Fibroblast of pulmonary artery (primary cell): ENCODE data around the gene GDF10.

Experiments
- DNase-seq: peaks from one replicate; pipeline ENCODE4 v3.0.0-alpha.2; 2010; ENCODE audit warnings: low read depth
- H3K4me3 ChIP-seq: replicated peaks from 2 replicates; pipeline ENCODE4 v1.5.1; 2011; ENCODE audit warnings: low read depth, mild to moderate bottlenecking, control low read depth, low read length, moderate library complexity
- TF ChIP-seq, protein P1 (sequence below): IDR thresholded peaks from 2 replicates; pipeline ENCODE4 v1.5.1; 2011; ENCODE audit warnings: mild to moderate bottlenecking, control low read depth, low read length, inconsistent platforms; ENCODE audit errors: missing control alignments

GDF10 gene

GRCh38 chr10:47331491-47331890, 31.5 kb downstream of the GDF10 start:
- TF ChIP-seq, protein P1, sequence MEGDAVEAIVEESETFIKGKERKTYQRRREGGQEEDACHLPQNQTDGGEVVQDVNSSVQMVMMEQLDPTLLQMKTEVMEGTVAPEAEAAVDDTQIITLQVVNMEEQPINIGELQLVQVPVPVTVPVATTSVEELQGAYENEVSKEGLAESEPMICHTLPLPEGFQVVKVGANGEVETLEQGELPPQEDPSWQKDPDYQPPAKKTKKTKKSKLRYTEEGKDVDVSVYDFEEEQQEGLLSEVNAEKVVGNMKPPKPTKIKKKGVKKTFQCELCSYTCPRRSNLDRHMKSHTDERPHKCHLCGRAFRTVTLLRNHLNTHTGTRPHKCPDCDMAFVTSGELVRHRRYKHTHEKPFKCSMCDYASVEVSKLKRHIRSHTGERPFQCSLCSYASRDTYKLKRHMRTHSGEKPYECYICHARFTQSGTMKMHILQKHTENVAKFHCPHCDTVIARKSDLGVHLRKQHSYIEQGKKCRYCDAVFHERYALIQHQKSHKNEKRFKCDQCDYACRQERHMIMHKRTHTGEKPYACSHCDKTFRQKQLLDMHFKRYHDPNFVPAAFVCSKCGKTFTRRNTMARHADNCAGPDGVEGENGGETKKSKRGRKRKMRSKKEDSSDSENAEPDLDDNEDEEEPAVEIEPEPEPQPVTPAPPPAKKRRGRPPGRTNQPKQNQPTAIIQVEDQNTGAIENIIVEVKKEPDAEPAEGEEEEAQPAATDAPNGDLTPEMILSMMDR, result no peak
- no peak for DNase-seq
- H3K4me3 ChIP-seq, result no peak overlapping the region

DNA sequence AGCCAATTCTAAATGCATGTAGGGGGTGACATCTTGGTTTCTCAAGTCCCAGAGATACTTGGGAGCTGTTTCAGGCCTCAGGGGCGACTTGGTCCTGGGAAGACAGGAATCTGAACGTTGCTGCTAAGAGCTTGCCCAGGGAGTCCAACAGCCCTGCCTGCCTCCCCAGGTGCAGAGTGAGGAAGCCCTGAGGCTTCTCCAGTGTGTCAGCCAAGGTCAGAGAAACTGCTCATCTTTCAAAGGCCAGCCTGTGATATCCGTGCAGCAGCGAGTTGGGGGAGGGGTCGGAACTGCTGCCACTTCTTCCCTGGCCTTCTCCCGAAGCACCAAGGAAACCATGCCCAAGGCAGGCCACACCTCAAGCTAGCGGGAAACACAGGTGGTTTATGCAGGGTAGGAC, 32.0 kb downstream of the GDF10 start:
- no peak for DNase-seq
- TF ChIP-seq, protein P1, result no peak
- H3K4me3 ChIP-seq, result no peak overlapping the region

- no peak for DNase-seq
- TF ChIP-seq, protein P1, result no peak
- no peak overlapping the region for H3K4me3 ChIP-seq
Observed at GRCh38 chr10:47332371-47332770, 32.4 kb downstream of the GDF10 start.

GRCh38 chr10:47332946-47333345, 32.9 kb downstream of the GDF10 start:
- TF ChIP-seq, protein P1, result no peak
- DNase-seq, result no peak
- H3K4me3 ChIP-seq, result no peak overlapping the region

DNA sequence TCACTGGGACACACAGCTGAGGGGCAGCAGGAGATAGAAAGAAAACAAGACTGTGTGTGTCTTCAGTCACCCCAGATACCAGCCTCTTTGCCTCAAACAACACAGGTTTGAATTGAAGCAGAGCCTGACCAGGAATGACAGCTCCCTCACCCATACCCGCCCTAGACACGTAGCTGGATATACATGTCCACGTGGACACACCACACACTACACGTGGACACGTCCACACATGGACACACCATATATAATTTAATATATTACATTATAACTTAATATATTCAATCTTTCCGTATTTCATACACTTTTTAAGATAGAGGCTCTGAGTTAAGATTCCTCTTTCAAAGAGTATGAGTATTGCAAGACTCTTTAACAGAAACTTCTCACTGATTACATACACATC, 33.5 kb downstream of the GDF10 start:
- TF ChIP-seq, protein P1, result no peak
- H3K4me3 ChIP-seq, result no peak overlapping the region
- DNase-seq, result no peak

DNA sequence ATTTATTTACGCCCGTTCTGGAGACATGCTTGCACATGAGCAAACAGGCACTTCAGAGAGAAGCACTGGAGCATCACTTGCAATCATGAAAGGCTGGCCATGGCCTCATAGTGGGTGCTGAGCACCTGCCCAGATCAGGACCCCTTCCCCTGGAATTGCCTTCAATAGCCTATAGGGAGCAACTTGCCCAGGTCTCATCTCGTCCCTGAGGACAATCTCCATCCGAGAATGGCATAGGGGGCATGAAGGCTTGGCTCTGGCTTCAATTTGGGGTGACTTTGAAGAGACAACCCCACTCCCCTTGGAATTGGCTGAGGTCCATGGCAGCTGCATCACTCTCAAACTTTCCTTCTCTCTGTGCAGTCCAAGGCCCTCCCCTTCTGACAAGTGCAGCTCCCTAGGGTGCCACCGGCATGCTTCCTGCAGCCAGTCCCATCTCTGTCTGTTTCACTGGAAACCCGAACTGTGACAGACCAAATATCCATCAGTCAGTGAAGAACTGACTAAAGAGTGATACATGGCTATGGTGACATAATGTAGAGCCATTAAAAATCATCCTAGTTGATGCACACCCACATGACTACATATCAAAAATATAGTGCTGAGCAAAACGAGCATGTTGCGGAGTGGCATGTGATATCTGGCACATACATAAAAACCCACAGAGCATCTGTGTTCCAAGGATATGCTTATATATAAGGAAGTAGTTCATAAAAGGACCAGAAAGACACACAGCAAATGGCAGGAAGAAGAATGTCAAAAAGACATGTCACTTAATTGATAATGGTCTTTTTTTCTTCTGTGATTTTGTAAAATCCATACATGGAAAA, 34.7 kb downstream of the GDF10 start:
- no peak for DNase-seq
- TF ChIP-seq, protein P1, result no peak
- no peak overlapping the region for H3K4me3 ChIP-seq

DNA sequence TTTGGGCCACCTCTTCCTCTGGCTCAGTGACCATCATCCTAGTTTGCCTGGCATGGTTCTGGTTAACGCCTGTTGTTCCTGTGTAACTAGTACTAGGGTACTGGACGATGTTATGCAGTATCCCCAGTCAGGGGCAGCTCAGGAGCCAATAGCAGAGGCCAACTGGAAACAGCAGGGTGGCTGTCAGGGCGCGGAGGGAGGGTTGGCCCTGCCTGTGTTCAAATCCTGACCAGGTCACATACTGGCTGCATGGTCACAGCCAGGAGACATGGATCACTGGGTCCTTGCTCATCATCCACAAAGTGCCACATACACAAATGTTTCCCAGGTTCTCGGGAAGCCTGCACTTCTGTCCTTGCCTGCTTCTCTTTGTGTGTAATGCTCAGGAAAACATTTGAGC, 35.9 kb downstream of the GDF10 start:
- TF ChIP-seq, protein P1, result no peak
- no peak for DNase-seq
- H3K4me3 ChIP-seq, result no peak overlapping the region
